H1 (cell line): ENCODE data around the gene SMOC2. TPM values are rescaled to one million over a fixed set of nuclear protein-coding genes. Genes with fewer than 3 reads are reported as not detected.

ENCODE experiments used
- CEBPB ChIP-seq: IDR thresholded peaks from 2 replicates; pipeline ENCODE4 v1.6.1; 2012; ENCODE audit warnings: low read depth, low read length
- CREB1 ChIP-seq: IDR thresholded peaks from 2 replicates; pipeline ENCODE4 v1.6.1; 2012; ENCODE audit warnings: inconsistent platforms
- EZH2 ChIP-seq: fragments of 200-600 bp; sonication (generic); IDR thresholded peaks from 2 replicates; pipeline ENCODE4 v1.7.1; 2012; ENCODE audit warnings: low read depth, mild to moderate bottlenecking, moderate library complexity, low read length, inconsistent platforms; ENCODE audit not compliant: severe bottlenecking
- JUND ChIP-seq: IDR thresholded peaks from 2 replicates; pipeline ENCODE4 v1.6.1; 2011; ENCODE audit warnings: mild to moderate bottlenecking, improper control_type of control experiment, low read length
- PHF8 ChIP-seq: fragments of 200-600 bp; sonication (generic); conservative IDR thresholded peaks from 2 replicates; pipeline ENCODE4 v1.7.1; 2012; ENCODE audit warnings: low read depth, mild to moderate bottlenecking, inconsistent platforms, low read length, moderate library complexity
- POU5F1 ChIP-seq: IDR thresholded peaks from 2 replicates; pipeline ENCODE4 v1.6.1; 2011; ENCODE audit warnings: low read depth, mild to moderate bottlenecking, low read length, moderate library complexity
- SAP30 ChIP-seq: fragments of 300-600 bp; sonication (generic); IDR thresholded peaks from 2 replicates; pipeline ENCODE4 v1.7.1; 2012; ENCODE audit warnings: low read length, moderate library complexity, mild to moderate bottlenecking, inconsistent platforms; ENCODE audit not compliant: insufficient read depth, insufficient replicate concordance
- SIN3A ChIP-seq, 2 experiments: IDR thresholded peaks in 1 of 2; conservative IDR thresholded peaks in 1 of 2; 2 replicates each; pipeline ENCODE4 v1.6.1; 2011 to 2012; ENCODE audit warnings: low read length in 2 of 2, improper control_type of control experiment in 1 of 2, low read depth in 1 of 2, mild to moderate bottlenecking in 1 of 2
- SP2 ChIP-seq: IDR thresholded peaks from 2 replicates; pipeline ENCODE4 v1.6.1; 2012; ENCODE audit warnings: mild to moderate bottlenecking, low read length, inconsistent platforms
- SP4 ChIP-seq: IDR thresholded peaks from 2 replicates; pipeline ENCODE4 v1.6.1; 2012; ENCODE audit warnings: low read length, inconsistent platforms
- TAF1 ChIP-seq: IDR thresholded peaks from 2 replicates; pipeline ENCODE4 v1.6.1; 2011; ENCODE audit warnings: mild to moderate bottlenecking, low read depth, low read length
- TEAD4 ChIP-seq: IDR thresholded peaks from 2 replicates; pipeline ENCODE4 v1.6.1; 2012; ENCODE audit warnings: low read depth, low read length, inconsistent platforms, mixed read lengths
- polyA plus RNA-seq, 7 experiments: library from polyadenylated mRNA; depleted of rRNA in 3 of 7; stranded (reverse) in 5 of 7; unstranded in 2 of 7; fragments of >200 nt in 5 of 7; fragments of 200-250 nt in 2 of 7; gene quantifications; 1 replicate in 5 of 7; 2 replicates in 1 of 7; 4 replicates in 1 of 7; pipeline versions ENCODE4 v1.2.1 to v1.2.3, GENCODE V29; 2011 to 2013; ENCODE audit warnings: missing spikeins in 2 of 7, mixed read lengths in 2 of 7
- total RNA-seq: library from RNA; stranded (reverse); fragmentation: NEBNext Ultra II Directional; extraction: Animal tissue kit (Norgen Biotek cat#: 25700); gene quantifications from 2 replicates; pipeline ENCODE4 v1.2.1, GENCODE V29; 2021
- TF ChIP-seq, protein P1 (sequence below): fragments of 300-600 bp; sonication (generic); IDR thresholded peaks from 2 replicates; pipeline ENCODE4 v1.7.1; 2012; ENCODE audit warnings: low read length, moderate library complexity, mild to moderate bottlenecking, inconsistent platforms; ENCODE audit not compliant: insufficient replicate concordance

SMOC2 gene
- total and polyA plus RNA-seq, 2 of the 8 experiments (the other 6 are each of a cell fraction or from before 2014, with no cell fraction given): 7.7 to 8.5 TPM

DNA sequence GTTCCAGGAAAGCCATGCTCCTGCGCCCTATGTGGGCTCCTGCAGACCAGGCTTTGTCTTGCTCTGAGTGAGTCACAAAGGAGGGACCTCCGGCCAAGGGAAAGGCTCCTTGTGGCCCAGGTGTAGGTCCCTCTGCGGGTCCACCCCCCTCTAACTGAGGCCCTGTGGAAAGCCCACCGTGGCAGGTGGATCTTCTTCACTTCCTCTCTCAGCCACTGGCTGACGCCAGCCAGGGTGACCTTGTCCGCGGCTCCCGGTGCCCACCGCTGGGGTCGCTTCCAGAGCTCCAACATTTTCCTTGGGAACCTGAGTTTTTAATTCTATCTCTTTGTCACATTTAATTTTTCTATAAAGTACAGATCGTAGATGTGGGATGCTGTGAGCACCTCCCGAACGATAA lies 54.1 kb downstream of the SMOC2 start (continued):
- TF ChIP-seq, protein P1, sequence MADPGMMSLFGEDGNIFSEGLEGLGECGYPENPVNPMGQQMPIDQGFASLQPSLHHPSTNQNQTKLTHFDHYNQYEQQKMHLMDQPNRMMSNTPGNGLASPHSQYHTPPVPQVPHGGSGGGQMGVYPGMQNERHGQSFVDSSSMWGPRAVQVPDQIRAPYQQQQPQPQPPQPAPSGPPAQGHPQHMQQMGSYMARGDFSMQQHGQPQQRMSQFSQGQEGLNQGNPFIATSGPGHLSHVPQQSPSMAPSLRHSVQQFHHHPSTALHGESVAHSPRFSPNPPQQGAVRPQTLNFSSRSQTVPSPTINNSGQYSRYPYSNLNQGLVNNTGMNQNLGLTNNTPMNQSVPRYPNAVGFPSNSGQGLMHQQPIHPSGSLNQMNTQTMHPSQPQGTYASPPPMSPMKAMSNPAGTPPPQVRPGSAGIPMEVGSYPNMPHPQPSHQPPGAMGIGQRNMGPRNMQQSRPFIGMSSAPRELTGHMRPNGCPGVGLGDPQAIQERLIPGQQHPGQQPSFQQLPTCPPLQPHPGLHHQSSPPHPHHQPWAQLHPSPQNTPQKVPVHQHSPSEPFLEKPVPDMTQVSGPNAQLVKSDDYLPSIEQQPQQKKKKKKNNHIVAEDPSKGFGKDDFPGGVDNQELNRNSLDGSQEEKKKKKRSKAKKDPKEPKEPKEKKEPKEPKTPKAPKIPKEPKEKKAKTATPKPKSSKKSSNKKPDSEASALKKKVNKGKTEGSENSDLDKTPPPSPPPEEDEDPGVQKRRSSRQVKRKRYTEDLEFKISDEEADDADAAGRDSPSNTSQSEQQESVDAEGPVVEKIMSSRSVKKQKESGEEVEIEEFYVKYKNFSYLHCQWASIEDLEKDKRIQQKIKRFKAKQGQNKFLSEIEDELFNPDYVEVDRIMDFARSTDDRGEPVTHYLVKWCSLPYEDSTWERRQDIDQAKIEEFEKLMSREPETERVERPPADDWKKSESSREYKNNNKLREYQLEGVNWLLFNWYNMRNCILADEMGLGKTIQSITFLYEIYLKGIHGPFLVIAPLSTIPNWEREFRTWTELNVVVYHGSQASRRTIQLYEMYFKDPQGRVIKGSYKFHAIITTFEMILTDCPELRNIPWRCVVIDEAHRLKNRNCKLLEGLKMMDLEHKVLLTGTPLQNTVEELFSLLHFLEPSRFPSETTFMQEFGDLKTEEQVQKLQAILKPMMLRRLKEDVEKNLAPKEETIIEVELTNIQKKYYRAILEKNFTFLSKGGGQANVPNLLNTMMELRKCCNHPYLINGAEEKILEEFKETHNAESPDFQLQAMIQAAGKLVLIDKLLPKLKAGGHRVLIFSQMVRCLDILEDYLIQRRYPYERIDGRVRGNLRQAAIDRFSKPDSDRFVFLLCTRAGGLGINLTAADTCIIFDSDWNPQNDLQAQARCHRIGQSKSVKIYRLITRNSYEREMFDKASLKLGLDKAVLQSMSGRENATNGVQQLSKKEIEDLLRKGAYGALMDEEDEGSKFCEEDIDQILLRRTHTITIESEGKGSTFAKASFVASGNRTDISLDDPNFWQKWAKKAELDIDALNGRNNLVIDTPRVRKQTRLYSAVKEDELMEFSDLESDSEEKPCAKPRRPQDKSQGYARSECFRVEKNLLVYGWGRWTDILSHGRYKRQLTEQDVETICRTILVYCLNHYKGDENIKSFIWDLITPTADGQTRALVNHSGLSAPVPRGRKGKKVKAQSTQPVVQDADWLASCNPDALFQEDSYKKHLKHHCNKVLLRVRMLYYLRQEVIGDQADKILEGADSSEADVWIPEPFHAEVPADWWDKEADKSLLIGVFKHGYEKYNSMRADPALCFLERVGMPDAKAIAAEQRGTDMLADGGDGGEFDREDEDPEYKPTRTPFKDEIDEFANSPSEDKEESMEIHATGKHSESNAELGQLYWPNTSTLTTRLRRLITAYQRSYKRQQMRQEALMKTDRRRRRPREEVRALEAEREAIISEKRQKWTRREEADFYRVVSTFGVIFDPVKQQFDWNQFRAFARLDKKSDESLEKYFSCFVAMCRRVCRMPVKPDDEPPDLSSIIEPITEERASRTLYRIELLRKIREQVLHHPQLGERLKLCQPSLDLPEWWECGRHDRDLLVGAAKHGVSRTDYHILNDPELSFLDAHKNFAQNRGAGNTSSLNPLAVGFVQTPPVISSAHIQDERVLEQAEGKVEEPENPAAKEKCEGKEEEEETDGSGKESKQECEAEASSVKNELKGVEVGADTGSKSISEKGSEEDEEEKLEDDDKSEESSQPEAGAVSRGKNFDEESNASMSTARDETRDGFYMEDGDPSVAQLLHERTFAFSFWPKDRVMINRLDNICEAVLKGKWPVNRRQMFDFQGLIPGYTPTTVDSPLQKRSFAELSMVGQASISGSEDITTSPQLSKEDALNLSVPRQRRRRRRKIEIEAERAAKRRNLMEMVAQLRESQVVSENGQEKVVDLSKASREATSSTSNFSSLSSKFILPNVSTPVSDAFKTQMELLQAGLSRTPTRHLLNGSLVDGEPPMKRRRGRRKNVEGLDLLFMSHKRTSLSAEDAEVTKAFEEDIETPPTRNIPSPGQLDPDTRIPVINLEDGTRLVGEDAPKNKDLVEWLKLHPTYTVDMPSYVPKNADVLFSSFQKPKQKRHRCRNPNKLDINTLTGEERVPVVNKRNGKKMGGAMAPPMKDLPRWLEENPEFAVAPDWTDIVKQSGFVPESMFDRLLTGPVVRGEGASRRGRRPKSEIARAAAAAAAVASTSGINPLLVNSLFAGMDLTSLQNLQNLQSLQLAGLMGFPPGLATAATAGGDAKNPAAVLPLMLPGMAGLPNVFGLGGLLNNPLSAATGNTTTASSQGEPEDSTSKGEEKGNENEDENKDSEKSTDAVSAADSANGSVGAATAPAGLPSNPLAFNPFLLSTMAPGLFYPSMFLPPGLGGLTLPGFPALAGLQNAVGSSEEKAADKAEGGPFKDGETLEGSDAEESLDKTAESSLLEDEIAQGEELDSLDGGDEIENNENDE: no peak
- TF ChIP-seq SAP30 (no peak), CEBPB (no peak), PHF8 (no peak), TAF1 (no peak), JUND (no peak), SP4 (no peak), SIN3A (conservative IDR thresholded peaks at IDR 0.05 in 1 of 2, IDR thresholded peaks at IDR 0.05 in 1 of 2; ENCODE audit: low read depth in 1 of 2, low read length in 2 of 2) (no peak), CREB1 (no peak), EZH2 (no peak), SP2 (no peak), TEAD4 (no peak), POU5F1 (no peak)
